Renal cortex interstitium (tissue), 11 donors: Measurements from ENCODE around the gene NLRP6. TPM values are rescaled to one million over a fixed set of nuclear protein-coding genes. Genes with fewer than 3 reads are reported as not detected.
"Not testable (repeated sequence)": the region's sequence is repeated elsewhere in the genome, so short reads cannot be mapped to it uniquely, and the experiment has no call there.

Experiments
- DNase-seq, 11 donors: peaks; one replicate each; pipeline ENCODE4 v3.0.0-alpha.2; 2013; ENCODE audit warnings: low read depth in 9 of 11, low spot score in 4 of 11; ENCODE audit errors: extremely low read depth in 1 of 11
- polyA plus RNA-seq, 3 donors: library from polyadenylated mRNA; unstranded; fragments of 120-200 nt; gene quantifications; one replicate each; pipeline ENCODE4 v1.2.1, GENCODE V29; 2013; ENCODE audit not compliant: insufficient read length in 3 of 3

Gene NLRP6
- polyA plus RNA-seq, 3 donors: 0.24 to 0.67 (median 0.55) TPM

GRCh38 chr11:279040-279965 lies 1.1 kb downstream of the NLRP6 start:
- no peak for DNase-seq

- DNase-seq: peak in 1 of 11 donors; percentile 47
Measured at GRCh38 chr11:279966-280705, 1.9 kb downstream of the NLRP6 start.

GRCh38 chr11:280706-281485 lies 2.7 kb downstream of the NLRP6 start:
- DNase-seq: no peak

- no peak for DNase-seq
Measured at GRCh38 chr11:281486-282161, 3.4 kb downstream of the NLRP6 start.

- DNase-seq: no peak
Measured at GRCh38 chr11:282171-282570, 4.0 kb downstream of the NLRP6 start.

- DNase-seq: no peak
Measured at GRCh38 chr11:282630-283360, 4.6 kb downstream of the NLRP6 start.

GRCh38 chr11:283405-284104 lies 5.3 kb downstream of the NLRP6 start:
- no peak for DNase-seq

- DNase-seq: peak in 4 of 11 donors; percentile 44 to 55 (median 52)
Measured at GRCh38 chr11:284105-285020, 6.2 kb downstream of the NLRP6 start.

- DNase-seq: no peak
Measured at GRCh38 chr11:285021-285893, 7.0 kb downstream of the NLRP6 start.

GRCh38 chr11:285894-286220 lies 7.7 kb downstream of the NLRP6 start:
- DNase-seq: no peak

GRCh38 chr11:286977-287820 lies 9.0 kb downstream of the NLRP6 start:
- DNase-seq: not testable (repeated sequence)

- no peak for DNase-seq
Measured at GRCh38 chr11:287821-288477, 9.7 kb downstream of the NLRP6 start.

GRCh38 chr11:288478-289397 lies 10.5 kb downstream of the NLRP6 start, which contains the start of gene PGGHG:
Gene PGGHG, plus strand, starts transcription at chr11:289126. Its CDS starts 691 bp downstream, at chr11:289817.
- peak in 2 of 11 donors; percentile 46 to 49 for DNase-seq
